HG03064 (cell line): Measurements from ENCODE around the gene AOPEP.

Experiments
- ATAC-seq: cut with Tn5 transposase; IDR thresholded peaks from one replicate; pipeline ENCODE4 v1.9.1; 2021; ENCODE audit warnings: low read depth; ENCODE audit not compliant: unreplicated experiment

Gene AOPEP

DNA sequence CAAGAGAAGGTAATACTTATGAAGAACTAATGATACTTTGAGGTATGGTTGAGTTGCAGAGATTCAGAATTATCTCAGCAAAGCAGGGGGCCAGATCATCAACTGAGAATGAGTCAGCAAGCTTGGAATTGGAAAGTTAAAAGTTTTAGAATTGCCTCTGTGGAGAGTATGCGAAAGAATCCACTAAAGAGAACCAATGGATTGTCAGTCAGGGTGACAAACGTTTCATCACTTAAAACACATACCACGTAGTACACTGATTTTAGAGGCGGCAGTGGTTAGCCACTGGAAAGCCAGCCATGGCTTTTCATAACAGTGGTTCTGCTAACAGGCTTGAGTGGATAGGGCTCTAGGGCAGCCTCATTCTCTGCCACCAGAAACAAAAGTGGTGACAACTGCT, 30.7 kb downstream of the AOPEP start:
- ATAC-seq = no peak

DNA sequence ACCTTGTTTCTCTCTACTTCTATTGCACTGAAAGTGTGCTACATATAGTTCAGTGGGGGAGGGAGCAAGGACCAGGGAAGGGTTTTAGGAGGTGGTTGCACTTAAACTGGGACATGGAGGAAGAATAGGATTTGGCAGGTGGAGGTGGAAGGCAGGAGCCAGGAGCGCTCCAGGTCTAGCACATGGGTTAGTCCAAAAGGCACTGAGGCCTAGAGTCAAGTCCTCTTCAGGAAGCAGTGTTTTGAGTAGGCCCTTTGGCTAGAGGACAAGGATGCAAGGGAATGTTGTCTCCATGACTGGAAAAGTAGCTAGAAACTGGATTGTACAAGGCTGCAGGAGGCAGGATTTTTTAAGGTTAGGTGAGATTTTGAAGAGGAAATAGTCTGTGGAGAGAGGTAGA, 31.5 kb downstream of the AOPEP start:
- no peak for ATAC-seq

DNA sequence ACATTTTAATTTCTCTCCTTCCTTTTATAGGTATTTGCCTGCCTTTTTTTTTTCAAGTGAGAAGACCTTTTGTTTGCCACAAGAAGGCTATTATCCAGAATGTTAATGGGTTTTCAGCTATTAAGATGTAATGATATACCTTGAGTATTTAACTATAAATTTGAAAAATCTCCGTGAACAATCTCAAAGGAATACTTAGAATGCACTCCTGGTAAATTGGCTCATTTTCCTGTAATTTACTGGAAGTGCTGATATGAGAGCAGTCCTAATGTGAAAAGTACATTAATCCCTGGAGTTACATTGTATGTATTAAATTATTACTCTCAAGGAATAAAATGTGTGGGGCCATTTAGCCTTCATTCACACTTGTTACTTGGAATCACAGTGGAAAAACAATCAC, 32.4 kb downstream of the AOPEP start:
- no peak for ATAC-seq

DNA sequence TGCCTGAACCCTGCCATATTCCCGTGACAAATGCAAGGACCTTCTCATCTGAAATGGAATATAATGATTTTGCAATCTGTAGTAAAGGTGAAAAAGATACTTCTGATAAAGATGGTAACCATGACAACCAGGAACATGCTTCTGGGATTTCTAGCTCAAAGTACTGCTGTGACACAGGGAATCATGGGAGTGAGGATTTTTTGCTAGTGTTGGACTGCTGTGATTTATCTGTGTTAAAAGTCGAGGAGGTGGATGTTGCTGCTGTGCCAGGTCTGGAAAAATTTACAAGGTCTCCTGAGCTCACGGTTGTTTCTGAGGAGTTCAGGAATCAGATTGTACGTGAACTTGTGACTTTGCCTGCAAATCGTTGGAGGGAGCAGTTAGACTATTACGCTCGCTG, 33.5 kb downstream of the AOPEP start:
- ATAC-seq = no peak

DNA sequence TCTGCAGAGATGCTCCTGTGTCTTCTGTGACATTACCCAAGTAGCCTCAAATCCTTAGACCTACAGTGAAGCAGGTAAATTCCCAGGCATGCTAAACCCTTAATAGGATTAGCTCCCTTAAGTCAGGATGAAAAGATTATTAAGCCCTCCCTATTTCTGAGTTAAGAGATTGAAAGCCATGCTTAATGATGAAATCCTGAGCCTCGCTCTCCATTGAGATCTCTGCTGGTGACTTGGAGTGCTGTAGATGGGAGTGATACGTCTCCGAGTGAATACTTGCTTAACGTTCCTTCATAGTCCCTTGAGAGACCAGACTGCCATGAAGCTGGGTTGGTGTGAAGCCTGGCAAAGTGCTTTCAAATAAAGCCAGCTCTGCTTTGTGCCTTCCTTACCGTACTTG, 34.2 kb downstream of the AOPEP start:
- ATAC-seq = no peak

DNA sequence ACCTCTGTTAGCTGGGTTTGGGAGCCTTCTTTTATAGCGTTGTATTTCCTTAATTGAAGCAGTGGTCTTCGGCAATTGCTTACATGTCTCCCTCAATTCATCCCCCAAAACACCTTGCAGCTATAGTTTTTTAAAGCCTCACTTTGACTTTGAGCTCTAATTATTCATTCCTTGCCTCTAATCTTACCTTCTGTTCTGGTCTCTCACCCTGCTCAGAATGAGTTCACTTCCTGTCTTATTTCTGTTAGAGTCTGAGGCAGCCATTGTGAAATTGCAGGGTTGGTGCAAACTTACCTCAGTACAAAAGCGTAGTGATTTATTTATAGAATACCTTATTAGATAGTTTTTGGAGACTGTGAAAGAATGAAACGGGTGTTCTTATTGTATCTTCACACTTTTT, 35.0 kb downstream of the AOPEP start:
- ATAC-seq = no peak

DNA sequence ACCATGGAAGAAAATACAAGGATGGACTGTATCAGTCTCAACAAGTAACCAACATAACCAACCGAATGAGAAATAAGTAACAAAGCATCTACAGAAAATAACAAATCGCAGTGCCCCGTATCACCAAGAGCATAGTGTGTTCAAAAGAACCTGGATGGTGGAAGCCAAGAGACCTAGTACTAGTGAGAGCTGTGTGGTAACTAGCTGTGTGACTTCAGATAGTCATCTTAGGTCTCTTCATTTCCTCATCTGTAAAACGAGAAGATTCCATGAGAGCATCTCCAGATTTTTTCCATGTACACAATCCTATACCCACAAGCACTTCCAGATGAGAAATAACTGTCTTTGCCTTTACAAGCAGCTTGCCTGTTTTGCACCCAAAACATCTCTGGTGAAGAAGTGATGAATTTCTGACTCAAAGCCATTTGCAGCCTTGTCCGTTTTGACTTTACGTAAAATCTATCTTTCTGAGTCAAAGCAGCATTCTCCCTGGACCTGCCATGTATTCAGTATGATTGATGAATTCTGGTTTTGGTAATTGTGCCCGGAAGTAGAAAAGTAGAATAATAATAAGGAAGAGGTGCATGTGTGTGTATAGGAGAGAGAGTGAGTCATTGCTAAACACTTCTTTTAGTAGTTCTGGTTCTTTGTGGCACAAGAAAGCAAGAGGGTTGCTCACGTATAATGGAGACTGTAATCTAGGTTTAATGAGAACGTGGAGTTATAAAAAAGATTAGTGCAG, 41.0 kb downstream of the AOPEP start:
- no peak for ATAC-seq

DNA sequence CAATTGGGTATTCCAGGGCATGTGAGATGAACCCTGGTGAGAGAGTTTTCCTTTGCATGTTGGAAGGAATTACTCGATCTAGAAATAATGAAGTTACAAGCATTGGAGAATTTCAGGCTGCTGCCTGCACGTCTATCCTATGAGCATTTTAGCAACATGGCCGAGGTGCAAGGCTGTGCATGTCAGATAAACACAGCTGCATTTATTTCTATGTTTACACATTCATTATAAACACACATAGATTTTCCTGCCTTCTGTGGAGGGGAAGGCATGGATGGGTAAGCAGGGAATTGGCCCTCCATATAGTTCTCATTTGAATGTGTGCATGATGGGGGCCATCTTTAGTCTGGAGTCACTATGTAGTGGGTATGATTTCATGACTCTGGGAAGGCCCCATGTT, 42.3 kb downstream of the AOPEP start:
- no peak for ATAC-seq

DNA sequence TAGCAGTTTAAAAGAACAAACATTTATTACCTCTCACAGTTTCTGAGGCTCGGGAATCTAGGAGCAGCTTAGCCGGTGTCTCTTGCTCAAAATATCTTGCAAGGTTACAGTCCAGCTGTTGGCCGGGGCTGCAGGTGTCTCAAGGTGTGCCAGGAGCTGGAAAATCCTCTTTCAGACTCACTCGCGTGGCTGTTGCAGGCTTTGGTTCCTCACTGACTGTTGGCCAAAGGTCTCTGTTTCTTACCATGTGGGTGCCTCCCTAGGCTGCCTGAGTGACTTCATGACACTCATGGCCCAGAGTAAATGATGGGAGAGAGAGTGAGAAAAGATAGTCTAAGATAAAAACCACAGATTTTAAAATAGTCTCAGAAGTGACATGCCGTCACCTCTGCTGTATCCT, 43.8 kb downstream of the AOPEP start:
- no peak for ATAC-seq

DNA sequence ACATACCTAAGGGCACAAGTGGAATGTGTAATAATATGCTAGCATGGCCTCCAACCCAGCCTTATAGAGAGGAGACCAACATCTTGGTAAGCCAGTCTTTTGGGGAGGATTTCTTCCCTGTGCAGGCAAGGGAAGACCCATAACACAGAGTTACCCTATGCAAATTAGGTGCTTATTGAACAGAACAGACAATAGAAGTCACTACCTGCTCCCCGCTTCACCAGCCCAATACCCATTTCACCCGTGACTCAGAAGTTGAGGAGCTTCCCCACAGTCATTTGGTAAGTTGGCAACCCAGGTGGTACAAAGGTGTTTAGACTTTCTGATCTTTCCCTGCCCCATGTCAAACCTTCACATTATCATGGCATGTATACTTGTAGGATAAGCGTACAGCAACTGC, 44.6 kb downstream of the AOPEP start:
- ATAC-seq = no peak

DNA sequence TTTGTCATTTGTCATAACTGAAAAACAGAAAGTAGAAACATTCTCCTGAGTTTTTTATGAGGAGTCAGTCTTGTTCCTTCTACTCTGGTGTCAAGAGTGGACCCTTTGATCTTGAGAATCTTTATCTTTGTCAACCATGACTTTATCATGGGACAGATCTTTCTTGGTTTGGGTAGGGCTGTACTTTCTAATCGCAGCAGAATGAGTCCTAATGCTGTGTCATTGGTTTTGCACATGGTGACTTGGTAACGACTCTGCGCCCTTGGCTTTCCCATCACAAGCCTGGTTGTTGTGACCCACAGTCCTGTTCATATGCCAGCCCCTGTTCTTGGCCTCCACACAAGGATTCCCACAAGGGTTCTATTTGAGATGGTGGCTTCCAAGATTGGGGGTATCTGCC, 45.6 kb downstream of the AOPEP start:
- ATAC-seq = no peak

DNA sequence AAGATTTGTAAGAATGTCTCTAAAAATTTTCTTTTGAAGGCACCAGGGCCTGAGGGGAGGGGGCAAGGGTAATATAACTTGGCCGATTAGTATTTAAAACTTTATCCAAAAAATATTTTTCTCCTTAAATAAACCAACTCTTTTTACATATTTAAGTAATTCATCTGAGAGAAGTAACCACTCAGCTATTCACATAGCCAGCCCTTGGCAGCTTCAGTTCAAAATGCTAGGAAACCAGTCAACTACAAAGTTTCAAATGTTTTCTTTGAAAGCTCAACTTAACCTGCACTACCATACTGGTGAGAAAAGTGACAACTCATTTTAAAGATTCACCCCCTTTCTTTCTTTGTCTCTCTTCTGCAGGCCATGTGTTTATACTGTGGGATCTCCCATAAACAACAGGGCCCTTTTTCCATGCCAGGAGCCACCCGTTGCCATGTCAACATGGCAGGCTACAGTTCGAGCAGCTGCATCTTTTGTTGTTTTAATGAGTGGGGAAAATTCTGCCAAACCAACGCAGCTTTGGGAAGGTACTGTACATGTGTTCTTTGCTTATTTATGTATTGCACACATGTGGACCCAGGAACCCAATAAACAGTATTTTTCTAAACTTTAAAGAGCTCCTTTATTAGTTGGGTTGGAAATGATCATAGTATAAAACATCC, 46.3 kb downstream of the AOPEP start:
- ATAC-seq = no peak

DNA sequence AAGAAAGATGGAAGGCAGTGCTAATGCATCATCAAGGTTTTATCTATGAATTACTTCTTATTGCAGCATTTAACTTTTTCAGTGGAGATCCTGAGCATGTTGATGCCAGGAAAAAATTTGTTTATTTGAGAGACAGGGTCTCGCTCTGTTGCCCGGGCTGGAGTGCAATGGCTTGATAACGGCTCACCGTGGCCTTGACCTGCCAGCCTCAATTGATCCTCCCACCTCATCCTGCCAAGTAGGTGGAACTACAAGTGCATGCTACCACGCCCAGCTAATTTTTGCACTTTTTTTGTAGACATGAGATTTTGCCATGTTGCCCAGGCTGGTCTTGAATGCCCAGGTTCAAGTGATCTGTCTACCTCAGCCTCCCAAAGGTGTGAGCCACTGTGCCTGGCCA, 47.2 kb downstream of the AOPEP start:
- no peak for ATAC-seq

DNA sequence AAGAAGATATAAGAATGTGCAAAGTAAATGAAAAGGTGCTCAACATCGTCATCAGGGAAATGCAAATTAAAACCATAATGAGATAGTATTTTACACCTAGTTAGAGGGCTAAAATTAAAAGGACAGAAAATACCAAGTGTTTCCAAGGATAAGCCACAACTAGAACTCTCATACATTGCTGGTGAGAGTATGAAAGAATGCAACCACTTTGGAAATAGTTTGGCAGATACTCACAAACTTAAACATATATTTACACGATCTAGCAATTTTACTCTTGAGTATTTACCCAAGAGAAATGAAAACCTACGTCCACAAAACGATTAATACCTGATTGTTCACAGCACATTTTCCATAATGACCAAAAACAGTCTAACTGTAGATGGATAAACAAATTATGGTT, 51.5 kb downstream of the AOPEP start:
- ATAC-seq = no peak

DNA sequence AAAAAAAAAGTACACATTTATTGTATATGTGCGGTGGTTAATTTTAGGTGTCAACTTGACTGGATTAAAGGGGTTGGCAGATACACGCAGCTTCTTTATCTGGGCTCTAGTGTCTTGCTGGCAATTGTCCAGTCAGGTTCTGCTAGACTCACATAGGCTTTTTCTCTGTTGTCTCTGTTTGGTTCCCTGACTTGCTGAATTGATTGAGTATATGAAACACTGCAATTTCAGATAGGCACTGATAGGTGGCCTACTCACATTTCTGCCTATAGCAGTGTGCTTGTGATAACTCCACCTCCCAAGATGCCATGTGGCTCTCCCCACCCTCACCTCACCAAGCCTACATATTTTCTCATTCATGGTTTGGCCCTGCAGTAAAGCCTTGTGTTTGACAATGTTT, 52.5 kb downstream of the AOPEP start:
- no peak for ATAC-seq

DNA sequence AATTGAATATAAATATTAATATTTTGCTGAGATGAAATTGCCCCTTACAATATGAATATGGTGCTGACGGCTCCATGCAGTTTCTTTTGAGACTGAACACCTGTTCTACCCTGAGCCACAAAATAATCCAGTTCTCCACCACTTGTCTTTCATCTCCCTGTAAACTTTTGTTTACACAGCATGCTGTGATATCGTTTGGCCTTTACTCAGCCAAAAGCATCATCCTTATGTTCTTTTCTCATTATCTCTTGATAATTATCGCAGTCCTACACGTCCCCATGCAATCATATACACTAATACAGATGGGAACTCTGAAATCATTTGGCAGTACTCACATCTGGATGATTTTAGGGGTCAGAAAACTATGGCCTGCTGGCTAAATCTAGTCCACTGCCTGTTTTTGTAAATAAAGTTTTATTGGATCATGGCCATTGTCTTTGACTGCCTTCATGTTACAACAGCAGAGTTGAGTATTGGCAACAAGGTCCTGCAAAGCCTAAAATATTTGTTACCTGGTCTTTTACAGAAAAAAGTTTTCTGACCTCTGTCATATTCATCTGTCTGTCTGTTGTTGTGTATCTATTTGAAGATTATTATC, 53.3 kb downstream of the AOPEP start:
- ATAC-seq = no peak

DNA sequence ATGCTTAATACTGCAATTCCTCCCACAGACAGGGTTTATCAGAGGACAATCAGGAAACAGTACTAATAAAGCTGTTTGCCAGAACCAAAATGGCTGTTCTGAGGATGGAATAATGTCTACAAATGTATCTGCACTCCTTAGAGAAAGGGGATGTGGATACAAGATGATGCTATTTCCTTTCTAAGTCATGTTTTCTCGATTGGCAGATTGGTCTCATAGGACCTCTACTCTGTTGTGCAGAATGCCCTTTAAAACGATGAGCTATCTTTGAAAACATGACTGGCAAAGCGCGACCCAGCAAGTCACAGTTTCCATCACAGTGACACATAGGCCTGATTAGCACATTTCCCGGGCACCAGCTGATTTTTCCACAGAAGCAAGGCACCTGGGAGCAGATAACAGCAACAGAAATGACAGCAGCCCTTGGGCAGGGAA, 54.0 kb downstream of the AOPEP start:
- ATAC-seq = no peak

DNA sequence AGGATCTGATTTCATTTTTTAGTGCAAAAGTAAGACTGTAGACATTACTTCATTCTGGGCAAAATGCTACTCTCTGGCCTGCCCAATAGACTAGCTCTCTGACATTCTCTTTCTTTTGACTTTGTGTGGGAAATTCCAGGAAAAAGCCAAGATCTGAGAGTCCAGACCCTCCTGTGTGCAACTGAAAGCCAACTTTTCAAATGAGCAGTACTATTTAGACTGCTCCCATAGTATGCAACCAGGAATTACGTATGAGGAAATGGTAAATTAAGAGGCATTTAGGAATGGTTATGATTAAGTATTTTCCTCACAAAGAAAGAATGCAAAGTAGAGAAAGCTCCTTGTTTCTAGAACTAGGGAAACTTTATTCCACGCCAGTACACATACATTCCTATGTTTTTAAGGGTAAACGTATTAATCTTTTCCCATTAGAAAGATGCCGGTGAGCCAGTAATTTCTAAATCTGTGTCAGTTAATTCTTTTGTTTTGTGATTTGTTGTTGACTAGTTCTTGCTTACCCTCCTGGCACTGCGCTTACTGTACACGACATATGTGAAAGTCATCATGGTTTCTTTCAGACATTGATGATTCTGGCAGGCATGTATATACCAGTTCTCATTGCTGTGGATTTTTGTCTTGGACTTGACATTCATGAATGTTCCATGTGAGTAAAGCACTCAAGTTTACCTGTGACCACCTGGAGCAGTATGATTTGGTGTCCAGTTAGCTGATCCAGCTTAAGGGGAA, 56.0 kb downstream of the AOPEP start:
- ATAC-seq = no peak

DNA sequence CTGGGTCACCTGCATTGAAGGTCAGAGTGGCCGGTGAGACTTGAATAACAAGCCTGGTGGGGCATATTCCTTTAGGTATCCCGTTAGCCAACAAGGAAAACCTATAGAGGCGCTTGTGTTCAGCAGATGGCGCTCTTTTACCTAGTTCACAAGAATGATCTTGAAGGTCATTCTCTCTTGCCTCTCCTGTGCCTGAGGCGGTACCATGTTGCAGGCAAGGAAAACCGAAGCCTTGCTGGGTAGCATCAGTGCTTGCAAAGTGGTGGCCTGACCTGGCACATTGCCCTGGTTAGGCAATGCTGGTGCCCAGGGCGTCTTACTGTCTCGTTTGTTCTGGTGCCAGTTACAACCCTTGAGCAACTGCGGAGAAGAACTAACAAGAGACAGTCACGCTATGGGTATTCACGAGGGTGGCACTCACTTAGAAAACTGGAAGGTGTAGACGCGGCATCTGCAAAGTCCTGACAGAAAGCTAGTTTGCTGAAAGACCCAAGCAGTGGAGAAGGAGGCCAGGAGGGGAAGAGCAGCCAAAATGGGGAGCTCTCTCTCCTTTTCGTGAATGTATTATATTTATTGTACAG, 56.7 kb downstream of the AOPEP start:
- no peak for ATAC-seq

DNA sequence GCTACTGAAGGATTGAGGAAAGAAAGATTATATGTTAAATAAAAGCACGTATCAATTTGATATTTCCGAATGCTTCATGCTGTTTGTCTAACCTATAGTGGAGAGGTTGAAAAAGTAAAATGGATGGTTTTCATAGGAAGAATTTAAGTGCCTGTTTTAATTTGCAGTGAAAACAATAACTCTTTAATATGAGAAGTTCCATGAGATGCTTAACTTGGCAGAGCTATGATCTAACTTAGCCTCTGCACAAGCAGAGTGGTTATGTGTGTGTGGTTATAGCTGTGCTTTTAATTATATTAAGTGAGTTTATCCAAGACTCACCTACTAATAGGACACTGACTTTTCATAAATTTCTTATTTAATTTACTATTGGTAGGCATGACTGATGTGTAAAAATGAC, 57.4 kb downstream of the AOPEP start:
- ATAC-seq = no peak
